Measurements from ENCODE around the gene FOXRED1. TPM values are rescaled to one million over a fixed set of nuclear protein-coding genes. Genes with fewer than 3 reads are reported as not detected.

Gene FOXRED1
- total RNA-seq, 1 experiment from 2014 or later = 18.8 TPM

Other genes with a start within 250 kb of the FOXRED1 start
- 2.2 TPM in 2 replicates for gene CDON, start 206.3 kb upstream of the FOXRED1 start, total RNA-seq (2014; rRNA removed; shearing (Covaris generic); ENCODE audit: low replicate concordance)
- gene RPUSD4, start 57.5 kb upstream of the FOXRED1 start, total RNA-seq (2014; rRNA removed; shearing (Covaris generic); ENCODE audit: low replicate concordance) = 9.2 and 11.7 TPM in 2 replicates
- 2.3 and 5.7 TPM in 2 replicates for gene FAM118B, start 57.4 kb upstream of the FOXRED1 start, total RNA-seq (2014; rRNA removed; shearing (Covaris generic); ENCODE audit: low replicate concordance)
- 51.0 and 57.5 TPM in 2 replicates for gene SRPRA, start 259 bp upstream of the FOXRED1 start, total RNA-seq (2014; rRNA removed; shearing (Covaris generic); ENCODE audit: low replicate concordance)
- gene TIRAP, start 13.9 kb downstream of the FOXRED1 start, total RNA-seq (2014; rRNA removed; shearing (Covaris generic); ENCODE audit: low replicate concordance) = 1.4 and 2.0 TPM in 2 replicates
- 12.3 and 17.1 TPM in 2 replicates for gene DCPS, start 34.9 kb downstream of the FOXRED1 start, total RNA-seq (2014; rRNA removed; shearing (Covaris generic); ENCODE audit: low replicate concordance)
- 44.7 and 54.0 TPM in 2 replicates for gene ST3GAL4, start 86.5 kb downstream of the FOXRED1 start, total RNA-seq (2014; rRNA removed; shearing (Covaris generic); ENCODE audit: low replicate concordance)

All from Caki2 (cell line).